ENCODE results near the gene STKLD1. TPM values are rescaled to one million over a fixed set of nuclear protein-coding genes. Genes with fewer than 3 reads are reported as not detected.

STKLD1 gene
- total and polyA plus RNA-seq, 9 of the 15 experiments (the other 6 are each of a cell fraction or from before 2014, with no cell fraction given): 0.10 to 0.65 (median 0.33) TPM; not detected in 2

DNA sequence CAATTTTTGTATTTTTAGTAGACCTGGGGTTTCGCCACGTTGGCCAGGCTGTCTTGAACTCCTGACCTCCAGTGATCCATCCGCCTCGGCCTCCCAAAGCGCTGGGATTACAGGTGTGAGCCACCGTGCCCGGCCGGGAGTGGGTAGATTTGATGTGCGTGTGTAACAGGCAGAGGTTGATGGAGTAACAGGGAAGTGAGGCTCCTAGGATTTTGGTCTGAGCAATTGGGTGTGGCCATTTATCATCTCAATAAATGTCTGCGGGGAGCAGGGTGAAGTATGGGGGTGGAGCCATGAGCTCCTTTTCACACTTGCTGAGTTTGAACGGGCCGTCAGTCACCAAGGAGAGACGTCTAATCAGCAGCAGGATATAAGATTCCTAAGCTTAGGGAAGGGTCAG lies 42.8 kb downstream of the STKLD1 start:
- no TSS peak for BruUV-seq (replicated peaks)

More for the DNA sequence above, 42.8 kb downstream of the STKLD1 start:
- H4K20me1 ChIP-seq (replicated peaks; ENCODE audit: control insufficient read depth, insufficient read depth, low read length): no peaks in the 10 kb centered on the region; the same call in 1 of the 2 replicates
- peak overlapping the region; percentile 94 for H3K4me3 ChIP-seq
- WGBS (ENCODE audit: insufficient coverage, low coverage, missing lambda C conversion rate): 23% methylated on average over 11 of the region's 13 CpGs
- peak overlapping the region; percentile 59; the same call in 1 of the 3 replicates for H3K27ac ChIP-seq (ENCODE audit: extremely low read depth, low read depth, low read length)
- H3K4me1 ChIP-seq (replicated peaks in 1 of 2; ENCODE audit: control insufficient read depth in 2 of 2, insufficient read depth in 2 of 2, low read length in 2 of 2): peaks cover 26 to 35% of the 10 kb centered on the region in 2 experiments
- H3K9me3 ChIP-seq (replicated peaks; ENCODE audit: control insufficient read depth, insufficient read depth, low read depth, low read length): no peaks in the 10 kb centered on the region
- ChIA-PET POLR2A (interaction anchor here (0.6 to 1.0 kb wide), 3 partner anchors 8 to 44 kb away, joined by 3 to 4 read pairs (median 3); no protein-coding TSS in a partner anchor), CTCF (ENCODE audit: low intra/inter-chr PET ratio) (no interaction called here)
- H3K9ac ChIP-seq (ENCODE audit: insufficient read depth in 1 of 2, low read depth in 2 of 2, low read length in 2 of 2): no peak overlapping the region
- intact Hi-C loops (cut with micrococcal nuclease): no loop called here
- H3K27me3 ChIP-seq (ENCODE audit: control insufficient read depth in 2 of 2, insufficient read depth in 2 of 2, low read length in 2 of 2): peaks cover 0 to 2% of the 10 kb centered on the region in 2 experiments; a peak in 2 of 5 replicates
- ATAC-seq (no peak), DNase-seq (ENCODE audit: extremely low read depth in 1 of 4, low spot score in 3 of 4) (peak in 2 of 4 experiments; percentile 45 to 64), FAIRE-seq (peak; percentile 74)
- peaks cover 3% of the 10 kb centered on the region for H3K9me1 ChIP-seq (ENCODE audit: control insufficient read depth, insufficient read depth, low read length)
- H2AFZ ChIP-seq (ENCODE audit: low read depth, low read length): peak overlapping the region; percentile 98
- peaks cover 39% of the 10 kb centered on the region for H3K79me2 ChIP-seq (ENCODE audit: control insufficient read depth, insufficient read depth, low read length)
- in situ Hi-C loops (cut with MboI): no loop called here
- H3K36me3 ChIP-seq (ENCODE audit: control insufficient read depth, insufficient read depth, low read length): peaks cover 29% of the 10 kb centered on the region
- H3K4me2 ChIP-seq (ENCODE audit: insufficient read depth, low read length): peak overlapping the region; percentile 95
- TF ChIP-seq SRSF1 (IDR thresholded peaks at IDR 0.05; ENCODE audit: low read depth, low read length) (no peak), PTTG1 (tag; IDR thresholded peaks at IDR 0.05; ENCODE audit: low read depth) (no peak), MEIS2 (IDR thresholded peaks at IDR 0.05; ENCODE audit: partially characterized antibody) (peak; percentile 79), FOXA1 (IDR thresholded peaks at IDR 0.05; ENCODE audit: borderline replicate concordance) (no peak), NBN (IDR thresholded peaks at IDR 0.05; ENCODE audit: low read depth) (no peak), NR4A1 (CRISPR knock-in tag; IDR thresholded peaks at IDR 0.05) (no peak), NR4A1 (tag; IDR thresholded peaks at IDR 0.05) (no peak), SPI1 (IDR thresholded peaks at IDR 0.05; ENCODE audit: borderline replicate concordance, low read depth, low read length) (peak; percentile 16; the same call in 1 of the 2 replicates)
- TF ChIP-seq, protein P1, sequence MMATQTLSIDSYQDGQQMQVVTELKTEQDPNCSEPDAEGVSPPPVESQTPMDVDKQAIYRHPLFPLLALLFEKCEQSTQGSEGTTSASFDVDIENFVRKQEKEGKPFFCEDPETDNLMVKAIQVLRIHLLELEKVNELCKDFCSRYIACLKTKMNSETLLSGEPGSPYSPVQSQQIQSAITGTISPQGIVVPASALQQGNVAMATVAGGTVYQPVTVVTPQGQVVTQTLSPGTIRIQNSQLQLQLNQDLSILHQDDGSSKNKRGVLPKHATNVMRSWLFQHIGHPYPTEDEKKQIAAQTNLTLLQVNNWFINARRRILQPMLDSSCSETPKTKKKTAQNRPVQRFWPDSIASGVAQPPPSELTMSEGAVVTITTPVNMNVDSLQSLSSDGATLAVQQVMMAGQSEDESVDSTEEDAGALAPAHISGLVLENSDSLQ (IDR thresholded peaks at IDR 0.05): peak; percentile 90
- TF ChIP-seq, protein P2, sequence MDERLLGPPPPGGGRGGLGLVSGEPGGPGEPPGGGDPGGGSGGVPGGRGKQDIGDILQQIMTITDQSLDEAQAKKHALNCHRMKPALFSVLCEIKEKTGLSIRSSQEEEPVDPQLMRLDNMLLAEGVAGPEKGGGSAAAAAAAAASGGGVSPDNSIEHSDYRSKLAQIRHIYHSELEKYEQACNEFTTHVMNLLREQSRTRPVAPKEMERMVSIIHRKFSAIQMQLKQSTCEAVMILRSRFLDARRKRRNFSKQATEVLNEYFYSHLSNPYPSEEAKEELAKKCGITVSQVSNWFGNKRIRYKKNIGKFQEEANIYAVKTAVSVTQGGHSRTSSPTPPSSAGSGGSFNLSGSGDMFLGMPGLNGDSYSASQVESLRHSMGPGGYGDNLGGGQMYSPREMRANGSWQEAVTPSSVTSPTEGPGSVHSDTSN (CRISPR knock-in tag; IDR thresholded peaks at IDR 0.05; ENCODE audit: low read depth): no peak
- TF ChIP-seq, protein P2 (tag; conservative IDR thresholded peaks at IDR 0.05; ENCODE audit: low read depth): peak; percentile 68
- TF ChIP-seq, protein P3, sequence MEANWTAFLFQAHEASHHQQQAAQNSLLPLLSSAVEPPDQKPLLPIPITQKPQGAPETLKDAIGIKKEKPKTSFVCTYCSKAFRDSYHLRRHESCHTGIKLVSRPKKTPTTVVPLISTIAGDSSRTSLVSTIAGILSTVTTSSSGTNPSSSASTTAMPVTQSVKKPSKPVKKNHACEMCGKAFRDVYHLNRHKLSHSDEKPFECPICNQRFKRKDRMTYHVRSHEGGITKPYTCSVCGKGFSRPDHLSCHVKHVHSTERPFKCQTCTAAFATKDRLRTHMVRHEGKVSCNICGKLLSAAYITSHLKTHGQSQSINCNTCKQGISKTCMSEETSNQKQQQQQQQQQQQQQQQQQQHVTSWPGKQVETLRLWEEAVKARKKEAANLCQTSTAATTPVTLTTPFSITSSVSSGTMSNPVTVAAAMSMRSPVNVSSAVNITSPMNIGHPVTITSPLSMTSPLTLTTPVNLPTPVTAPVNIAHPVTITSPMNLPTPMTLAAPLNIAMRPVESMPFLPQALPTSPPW (CRISPR knock-in tag; IDR thresholded peaks at IDR 0.05): no peak

Data from K562 (cell line).